HepG2 (cell line): ENCODE results near the gene ITGA2. TPM values are rescaled to one million over a fixed set of nuclear protein-coding genes. Genes with fewer than 3 reads are reported as not detected.

Experiments
- ATAC-seq: fragments of 200-7000 bp; cut with Tn5 transposase; 3 replicates; pipeline ENCODE4 v1.9.1; 2020; ENCODE audit warnings: mild to moderate bottlenecking, moderate library complexity
- BruUV-seq: library from RNA; stranded (reverse); fragments of 400-500 nt; replicated peaks from 2 replicates; lab custom pipeline; 2021; lab: Mats Ljungman, UMichigan
- CTCF ChIA-PET: fragments of 300-600 bp; formaldehyde crosslinking; extraction: SDS; loops from one replicate; lab custom pipeline; 2021; ENCODE audit warnings: low total read pairs, inconsistent platforms, low intra/inter-chr PET ratio; lab: Yijun Ruan, JAX
- POLR2A ChIA-PET: fragments of 350-600 bp; sonication (Branson Sonifier 250); formaldehyde crosslinking; loops from one replicate; lab custom pipeline; 2020; ENCODE audit warnings: antibody characterized with exemption, inconsistent platforms; lab: Yijun Ruan, JAX
- DNase-seq: peaks from one replicate; pipeline ENCODE4 v3.0.0-alpha.2; 2015; ENCODE audit warnings: low spot score
- FAIRE-seq: peaks from 3 replicates; lab custom pipeline; 2011; peaks lifted over from hg19 to GRCh38; lab: Jason Lieb, UNC
- H2AFZ ChIP-seq: one replicate; pipeline ENCODE4 v1.6.1; 2011; ENCODE audit warnings: low read length, inconsistent platforms
- H3K27ac ChIP-seq: fragments of 300-600 bp; 3 replicates; pipeline ENCODE4 v1.8.0; 2011; ENCODE audit warnings: mixed run types, mild to moderate bottlenecking, mixed read lengths, low read length, inconsistent platforms; ENCODE audit not compliant: insufficient read depth; ENCODE audit errors: extremely low read length
- H3K27me3 ChIP-seq, 2 experiments: fragments of 200-600 bp in 1 of 2; 2 replicates in 1 of 2; 3 replicates in 1 of 2; pipeline versions ENCODE4 v1.6.0 to v1.8.0; 2011; ENCODE audit warnings: low read length in 2 of 2, mild to moderate bottlenecking in 2 of 2, moderate library complexity in 2 of 2, inconsistent platforms in 1 of 2; ENCODE audit not compliant: insufficient read depth in 2 of 2, control insufficient read depth in 1 of 2
- H3K36me3 ChIP-seq, 2 experiments: fragments of 200-600 bp in 1 of 2; replicated peaks in 1 of 2; 2 replicates in 1 of 2; 3 replicates in 1 of 2; pipeline versions ENCODE4 v1.5.1 to v1.8.0; 2011; ENCODE audit warnings: low read length in 2 of 2, inconsistent platforms in 1 of 2; ENCODE audit not compliant: insufficient read depth in 2 of 2, control insufficient read depth in 1 of 2
- H3K4me1 ChIP-seq: 2 replicates; pipeline ENCODE4 v1.5.1; 2012; ENCODE audit warnings: low read length, inconsistent platforms; ENCODE audit not compliant: insufficient read depth
- H3K4me2 ChIP-seq: 2 replicates; pipeline ENCODE4 v1.6.0; 2011; ENCODE audit warnings: low read depth, low read length, inconsistent platforms
- H3K4me3 ChIP-seq, 3 experiments: fragments of 200-600 bp in 1 of 3; sonication (generic), shearing (Covaris generic) in 1 of 3; replicated peaks in 1 of 3; 2 replicates each; pipeline ENCODE4 v1.5.1; 2011 to 2016; ENCODE audit warnings: low read length in 3 of 3, inconsistent platforms in 2 of 3, low read depth in 2 of 3, mild to moderate bottlenecking in 2 of 3, control low read depth in 1 of 3, mixed read lengths in 1 of 3; ENCODE audit not compliant: insufficient read depth in 1 of 3
- H3K79me2 ChIP-seq: one replicate; pipeline ENCODE4 v1.6.1; 2011; ENCODE audit warnings: low read length, inconsistent platforms; ENCODE audit not compliant: insufficient read depth
- H3K9ac ChIP-seq: 2 replicates; pipeline ENCODE4 v1.6.0; 2011; ENCODE audit warnings: mild to moderate bottlenecking, low read depth, low read length, inconsistent platforms; ENCODE audit not compliant: insufficient read depth
- H3K9me3 ChIP-seq: 2 replicates; pipeline ENCODE4 v1.5.1; 2012; ENCODE audit warnings: mild to moderate bottlenecking, low read length
- H4K20me1 ChIP-seq: 2 replicates; pipeline ENCODE4 v1.6.0; 2011; ENCODE audit warnings: inconsistent platforms, mild to moderate bottlenecking, low read length, moderate library complexity; ENCODE audit not compliant: insufficient read depth
- ADNP ChIP-seq: sonication (generic); formaldehyde crosslinking; IDR thresholded peaks from 2 replicates; pipeline ENCODE4 v1.4.0; 2020; ENCODE audit warnings: missing genetic modification reagents
- AGO2 ChIP-seq: fragments of 200-400 bp; formaldehyde crosslinking; optimal IDR thresholded peaks from 2 replicates; pipeline ENCODE3; 2017; ENCODE audit warnings: mild to moderate bottlenecking, low read depth, low read length, moderate library complexity
- ZNF563 ChIP-seq: sonication (generic); formaldehyde crosslinking; IDR thresholded peaks from 2 replicates; pipeline ENCODE4 v1.8.0; 2022; ENCODE audit warnings: mild to moderate bottlenecking, moderate library complexity, missing genetic modification reagents
- ZNF672 ChIP-seq: sonication (generic); formaldehyde crosslinking; IDR thresholded peaks from 2 replicates; pipeline ENCODE4 v1.8.1; 2022; ENCODE audit warnings: missing genetic modification reagents
- ZNF737 ChIP-seq: sonication (generic); formaldehyde crosslinking; IDR thresholded peaks from 2 replicates; pipeline ENCODE4 v1.5.0; 2020; ENCODE audit warnings: missing genetic modification reagents, mild to moderate bottlenecking, borderline replicate concordance
- ZNF749 ChIP-seq: sonication (generic); formaldehyde crosslinking; IDR thresholded peaks from 2 replicates; pipeline ENCODE4 v1.8.0; 2022; ENCODE audit warnings: mild to moderate bottlenecking, missing genetic modification reagents, moderate library complexity, borderline replicate concordance
- ZSCAN20 ChIP-seq: sonication (generic); formaldehyde crosslinking; IDR thresholded peaks from 2 replicates; pipeline ENCODE4 v1.4.0; 2020; ENCODE audit warnings: missing genetic modification reagents, mild to moderate bottlenecking, borderline replicate concordance
- WGBS: methylation state at CpG from one replicate; pipeline ENCODE4 v1.1.6; 2017; ENCODE audit warnings: low lambda C conversion rate; 5-methylcytosine and 5-hydroxymethylcytosine counted together
- in situ Hi-C: cut with HindIII; loops from 2 replicates; pipeline ENCODE4 v1.10.0; 2017; ENCODE audit warnings: low pct_unique_long_range_greater_than_20kb; ENCODE audit not compliant: extremely low pct_ligation_motif_present
- intact Hi-C: fragments of 100-400 bp; cut with micrococcal nuclease; formaldehyde crosslinking; loops from one replicate; pipeline ENCODE4 v1.10.0; 2022; ENCODE audit not compliant: unreplicated experiment
- polyA plus RNA-seq, 8 experiments: library from polyadenylated mRNA; depleted of rRNA in 3 of 8; stranded (reverse) in 7 of 8; unstranded in 1 of 8; fragments of >200 nt; fragmentation: Illumina TruSeq in 4 of 8; extraction: Trizol in 4 of 8; gene quantifications; 2 replicates each; pipeline versions ENCODE4 v1.2.1 to v1.2.3, GENCODE V29; 2011 to 2016; ENCODE audit warnings: low read depth in 4 of 8, missing spikeins in 1 of 8, mixed read lengths in 1 of 8; ENCODE audit not compliant: insufficient read depth in 1 of 8
- total RNA-seq, 5 experiments: library from RNA; depleted of rRNA; stranded (reverse); fragments of >200 nt; fragmentation: Illumina TruSeq; extraction: Trizol; gene quantifications; 2 replicates each; pipeline ENCODE4 v1.2.3, GENCODE V29; 2016; ENCODE audit warnings: low read depth in 1 of 5
- TF ChIP-seq, protein P1 (sequence below): sonication (generic); formaldehyde crosslinking; conservative IDR thresholded peaks from 2 replicates; pipeline ENCODE4 v1.8.0; 2022; ENCODE audit warnings: low read depth, missing genetic modification reagents
- TF ChIP-seq, protein P2 (sequence below): sonication (generic); formaldehyde crosslinking; IDR thresholded peaks from 2 replicates; pipeline ENCODE4 v1.5.1; 2020; ENCODE audit warnings: missing genetic modification reagents, mild to moderate bottlenecking, borderline replicate concordance
- TF ChIP-seq, protein P3 (sequence below): sonication (generic); formaldehyde crosslinking; IDR thresholded peaks from 2 replicates; pipeline ENCODE4 v1.5.0; 2020; ENCODE audit warnings: missing genetic modification reagents

Gene ITGA2
- total and polyA plus RNA-seq, 2 of the 13 experiments (the other 11 are each of a cell fraction or from before 2014, with no cell fraction given), result 15.8 to 58.3 TPM

DNA sequence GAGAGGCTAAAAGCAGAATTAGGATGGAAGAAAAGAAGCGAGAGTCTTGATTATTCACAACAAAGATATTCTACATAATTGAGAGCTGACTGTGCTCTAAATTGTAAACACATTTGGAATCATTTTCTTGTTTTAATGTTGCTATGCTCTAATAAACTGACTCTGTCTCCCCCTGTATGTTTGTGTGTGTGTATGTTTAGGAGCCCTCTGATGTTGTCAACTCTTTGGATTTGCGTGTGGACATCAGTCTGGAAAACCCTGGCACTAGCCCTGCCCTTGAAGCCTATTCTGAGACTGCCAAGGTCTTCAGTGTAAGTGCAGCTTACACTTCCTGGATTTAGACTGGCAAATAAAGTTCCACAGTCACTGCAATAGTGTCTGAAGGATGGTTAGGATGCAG is 82.6 kb downstream of the ITGA2 start:
- in situ Hi-C loops, result no loop called here
- no TSS peak for BruUV-seq
- Histone ChIP-seq H4K20me1 (no peaks in the 10 kb centered on the region), H3K79me2 (no peaks in the 10 kb centered on the region), H3K36me3 (peaks cover 37 to 88% of the 10 kb centered on the region in 2 experiments), H2AFZ (no peak overlapping the region), H3K9ac (no peak overlapping the region), H3K4me1 (no peaks in the 10 kb centered on the region), H3K4me2 (no peak overlapping the region), H3K9me3 (no peaks in the 10 kb centered on the region), H3K27me3 (no peaks in the 10 kb centered on the region), H3K27ac (no peak overlapping the region), H3K4me3 (no peak overlapping the region)
- no peak for ATAC-seq
- FAIRE-seq, result no peak
- CTCF ChIA-PET, result no interaction called here
- DNase-seq, result no peak
- intact Hi-C loops, result no loop called here
- WGBS, result 98% methylated on average over 2 of the region's 2 CpGs
- TF ChIP-seq ZNF737 (CRISPR knock-in tag) (no peak), ZNF749 (CRISPR knock-in tag) (no peak)
- TF ChIP-seq, protein P1, sequence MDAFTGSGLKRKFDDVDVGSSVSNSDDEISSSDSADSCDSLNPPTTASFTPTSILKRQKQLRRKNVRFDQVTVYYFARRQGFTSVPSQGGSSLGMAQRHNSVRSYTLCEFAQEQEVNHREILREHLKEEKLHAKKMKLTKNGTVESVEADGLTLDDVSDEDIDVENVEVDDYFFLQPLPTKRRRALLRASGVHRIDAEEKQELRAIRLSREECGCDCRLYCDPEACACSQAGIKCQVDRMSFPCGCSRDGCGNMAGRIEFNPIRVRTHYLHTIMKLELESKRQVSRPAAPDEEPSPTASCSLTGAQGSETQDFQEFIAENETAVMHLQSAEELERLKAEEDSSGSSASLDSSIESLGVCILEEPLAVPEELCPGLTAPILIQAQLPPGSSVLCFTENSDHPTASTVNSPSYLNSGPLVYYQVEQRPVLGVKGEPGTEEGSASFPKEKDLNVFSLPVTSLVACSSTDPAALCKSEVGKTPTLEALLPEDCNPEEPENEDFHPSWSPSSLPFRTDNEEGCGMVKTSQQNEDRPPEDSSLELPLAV (CRISPR knock-in tag), result no peak
- TF ChIP-seq, protein P2, sequence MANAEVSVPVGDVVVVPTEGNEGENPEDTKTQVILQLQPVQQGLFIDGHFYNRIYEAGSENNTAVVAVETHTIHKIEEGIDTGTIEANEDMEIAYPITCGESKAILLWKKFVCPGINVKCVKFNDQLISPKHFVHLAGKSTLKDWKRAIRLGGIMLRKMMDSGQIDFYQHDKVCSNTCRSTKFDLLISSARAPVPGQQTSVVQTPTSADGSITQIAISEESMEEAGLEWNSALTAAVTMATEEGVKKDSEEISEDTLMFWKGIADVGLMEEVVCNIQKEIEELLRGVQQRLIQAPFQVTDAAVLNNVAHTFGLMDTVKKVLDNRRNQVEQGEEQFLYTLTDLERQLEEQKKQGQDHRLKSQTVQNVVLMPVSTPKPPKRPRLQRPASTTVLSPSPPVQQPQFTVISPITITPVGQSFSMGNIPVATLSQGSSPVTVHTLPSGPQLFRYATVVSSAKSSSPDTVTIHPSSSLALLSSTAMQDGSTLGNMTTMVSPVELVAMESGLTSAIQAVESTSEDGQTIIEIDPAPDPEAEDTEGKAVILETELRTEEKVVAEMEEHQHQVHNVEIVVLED, result no peak
- POLR2A ChIA-PET, result no interaction called here

DNA sequence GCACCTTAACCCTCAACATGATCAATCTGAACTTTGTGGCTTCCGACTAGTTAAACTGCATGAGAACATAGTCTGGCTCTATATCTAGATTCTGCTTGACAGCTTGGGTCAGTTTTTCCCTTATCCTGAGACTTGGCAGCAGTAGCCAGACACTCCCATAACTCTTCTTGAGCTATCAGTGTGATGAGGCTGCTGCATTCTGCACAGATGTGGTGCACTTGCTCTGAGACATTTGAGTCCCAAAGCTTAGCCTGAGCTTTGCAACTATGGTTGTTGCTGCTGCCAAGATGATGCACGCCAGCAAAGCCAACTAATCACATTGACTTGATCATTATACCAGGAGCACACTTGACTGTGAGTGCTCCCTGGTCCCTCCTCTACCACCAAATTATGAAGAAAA is 84.2 kb downstream of the ITGA2 start:
- no peaks in the 10 kb centered on the region for H3K9me3 ChIP-seq
- peaks cover 38 to 87% of the 10 kb centered on the region in 2 experiments for H3K36me3 ChIP-seq
- no peak overlapping the region for H3K9ac ChIP-seq
- no peak overlapping the region for H2AFZ ChIP-seq
- ChIA-PET POLR2A (no interaction called here), CTCF (no interaction called here)
- intact Hi-C loops, result no loop called here
- TF ChIP-seq ZNF563 (CRISPR knock-in tag), result no peak
- TF ChIP-seq ZNF672, result no peak
- TF ChIP-seq ADNP (CRISPR knock-in tag), result no peak
- TF ChIP-seq, protein P3, sequence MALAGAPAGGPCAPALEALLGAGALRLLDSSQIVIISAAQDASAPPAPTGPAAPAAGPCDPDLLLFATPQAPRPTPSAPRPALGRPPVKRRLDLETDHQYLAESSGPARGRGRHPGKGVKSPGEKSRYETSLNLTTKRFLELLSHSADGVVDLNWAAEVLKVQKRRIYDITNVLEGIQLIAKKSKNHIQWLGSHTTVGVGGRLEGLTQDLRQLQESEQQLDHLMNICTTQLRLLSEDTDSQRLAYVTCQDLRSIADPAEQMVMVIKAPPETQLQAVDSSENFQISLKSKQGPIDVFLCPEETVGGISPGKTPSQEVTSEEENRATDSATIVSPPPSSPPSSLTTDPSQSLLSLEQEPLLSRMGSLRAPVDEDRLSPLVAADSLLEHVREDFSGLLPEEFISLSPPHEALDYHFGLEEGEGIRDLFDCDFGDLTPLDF, result no peak
- no peak for TF ChIP-seq AGO2
- no peak for TF ChIP-seq ZSCAN20
- BruUV-seq, result no TSS peak
- WGBS, result 97% methylated on average over 2 of the region's 2 CpGs
- H3K4me2 ChIP-seq, result no peak overlapping the region
- FAIRE-seq, result no peak
- H3K79me2 ChIP-seq, result no peaks in the 10 kb centered on the region
- in situ Hi-C loops, result no loop called here
- no peaks in the 10 kb centered on the region for H3K27me3 ChIP-seq
- H3K27ac ChIP-seq, result no peak overlapping the region
- H4K20me1 ChIP-seq, result no peaks in the 10 kb centered on the region
- DNase-seq, result no peak
- no peak for ATAC-seq
- H3K4me3 ChIP-seq, result no peak overlapping the region
- no peaks in the 10 kb centered on the region for H3K4me1 ChIP-seq
